MV-4-11 (cell line): ENCODE measurements around the gene RAB11B.
"Not testable (repeated sequence)": the region's sequence is repeated elsewhere in the genome, so short reads cannot be mapped to it uniquely, and the experiment has no call there.

ENCODE experiments used
- DNase-seq: peaks from one replicate; lab custom pipeline; 2025; lab: John Stamatoyannopoulos, UW

Gene RAB11B

GRCh38 chr19:8389891-8390616 is at the start of gene RAB11B:
RAB11B (plus strand) TSS chr19:8390360; CDS start chr19:8390417, 57 bp downstream.
- peak; percentile 100 for DNase-seq

DNA sequence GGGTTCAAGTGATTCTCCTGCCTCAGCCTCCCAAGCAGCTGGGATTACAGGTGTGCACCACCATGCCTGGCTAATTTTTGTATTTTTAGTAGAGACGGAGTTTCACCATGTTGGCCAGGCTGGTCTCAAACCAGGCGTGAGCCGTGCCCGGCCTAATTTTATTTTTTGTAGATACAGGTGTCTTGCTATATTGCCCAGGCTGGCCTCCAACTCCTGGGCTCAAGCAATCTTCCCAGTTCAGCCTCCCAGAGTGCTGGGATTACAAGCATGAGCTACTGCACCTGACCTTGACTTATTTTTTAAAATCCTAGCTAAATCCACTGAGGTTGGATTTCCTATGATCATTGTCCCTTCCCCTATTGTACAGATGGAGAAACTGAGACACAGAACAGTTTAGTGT is 48.7 kb upstream of the RAB11B start:
- DNase-seq: not testable (repeated sequence)

DNA sequence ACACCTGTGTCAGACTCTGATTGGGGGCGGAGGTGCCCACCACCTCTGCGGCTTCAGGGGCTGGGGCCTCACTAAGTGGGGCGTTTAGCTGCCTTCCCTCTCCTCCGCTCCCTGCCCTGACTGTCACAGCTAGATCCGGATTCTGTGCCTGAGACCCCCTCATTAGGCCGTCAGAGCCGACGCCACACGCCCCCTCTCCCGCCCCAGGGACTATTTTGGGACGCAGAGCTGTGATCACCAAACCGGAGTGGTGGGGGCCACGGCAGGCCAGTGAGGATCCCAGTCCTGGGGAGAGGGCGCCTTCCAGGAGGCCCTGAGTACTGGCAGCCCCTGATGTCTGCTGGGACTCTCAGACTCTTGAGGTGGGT is 47.9 kb upstream of the RAB11B start:
- DNase-seq: no peak

- DNase-seq: peak; percentile 96
These were observed 47.3 kb upstream of the RAB11B start, which contains the start of gene KANK3 for GRCh38 chr19:8342684-8343482. KANK3 (minus strand) TSS chr19:8343262; CDS start chr19:8337828, 5,434 bp downstream.

DNA sequence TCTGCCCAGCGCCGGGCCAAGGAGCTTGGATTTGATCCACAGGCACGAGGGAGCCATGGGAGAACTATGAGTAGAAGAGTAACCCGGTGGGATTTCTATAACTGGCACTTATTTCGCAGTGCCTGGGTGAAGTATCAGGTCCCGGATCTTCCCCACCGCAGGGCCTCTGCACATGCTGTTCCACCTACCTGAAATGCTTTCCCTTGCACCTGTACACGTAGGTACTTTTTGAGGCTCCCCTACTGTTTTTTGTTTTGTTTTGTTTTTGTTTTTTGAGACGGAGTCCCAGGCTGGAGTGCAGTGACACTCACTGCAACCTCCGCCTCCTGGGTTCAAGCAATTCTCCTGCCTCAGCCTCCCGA is 46.7 kb upstream of the RAB11B start:
- DNase-seq: no peak

DNA sequence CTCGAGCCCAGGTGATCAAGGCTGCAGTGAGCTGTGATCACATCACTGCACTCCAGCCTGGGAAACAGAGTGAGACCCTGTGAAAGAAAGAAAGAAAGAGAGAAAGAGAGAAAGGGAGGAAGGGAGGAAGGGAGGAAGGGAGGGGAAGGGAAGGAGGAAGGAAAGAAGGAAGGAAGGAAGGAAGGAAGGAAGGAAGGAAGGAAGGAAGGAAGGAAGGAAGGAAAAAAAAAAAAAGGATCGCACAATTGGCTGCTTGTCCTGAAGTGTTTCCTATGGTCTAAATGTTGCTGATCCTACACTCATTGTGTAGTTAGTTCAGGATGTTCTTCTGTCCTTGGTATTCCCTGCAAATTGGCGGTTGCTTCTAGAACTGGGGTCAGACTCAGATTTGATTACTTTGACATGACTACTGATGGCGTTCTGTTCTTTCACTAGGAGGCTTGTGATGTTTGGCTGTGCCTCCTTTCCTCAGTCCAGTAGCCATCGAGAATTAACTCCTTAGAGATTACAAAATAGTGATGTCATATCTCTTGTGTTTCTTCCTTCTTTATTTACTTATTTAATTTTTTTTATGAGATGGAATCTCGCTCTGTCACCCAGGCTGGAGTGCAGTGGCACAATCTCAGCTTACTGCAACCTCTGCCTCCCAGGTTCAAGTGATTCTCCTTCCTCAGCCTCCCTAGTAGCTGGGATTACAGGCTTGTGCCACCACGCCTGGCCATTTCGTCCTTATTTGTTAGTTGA is 40.4 kb upstream of the RAB11B start:
- not testable (repeated sequence) for DNase-seq

- DNase-seq: no peak
These were observed 37.9 kb upstream of the RAB11B start for GRCh38 chr19:8352134-8352827.

DNA sequence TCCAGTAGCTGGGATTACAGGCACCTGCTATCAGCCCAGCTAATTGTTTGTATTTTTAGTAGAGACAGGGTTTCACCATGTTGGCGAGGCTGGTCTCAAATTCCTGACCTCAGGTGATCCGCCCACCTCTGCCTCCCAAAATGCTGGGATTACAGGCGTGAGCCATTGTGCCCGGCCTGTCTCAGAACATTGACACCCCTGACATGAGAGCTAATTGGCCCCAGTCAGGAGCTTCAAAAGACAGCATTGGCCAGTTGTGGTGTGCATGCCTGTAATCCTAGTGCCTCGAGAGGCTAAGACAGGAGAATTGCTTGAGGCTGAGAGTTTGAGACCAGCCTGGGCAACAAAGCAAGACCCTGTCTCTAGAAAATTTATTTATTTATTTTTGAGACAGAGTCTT is 37.3 kb upstream of the RAB11B start:
- DNase-seq: not testable (repeated sequence)

DNA sequence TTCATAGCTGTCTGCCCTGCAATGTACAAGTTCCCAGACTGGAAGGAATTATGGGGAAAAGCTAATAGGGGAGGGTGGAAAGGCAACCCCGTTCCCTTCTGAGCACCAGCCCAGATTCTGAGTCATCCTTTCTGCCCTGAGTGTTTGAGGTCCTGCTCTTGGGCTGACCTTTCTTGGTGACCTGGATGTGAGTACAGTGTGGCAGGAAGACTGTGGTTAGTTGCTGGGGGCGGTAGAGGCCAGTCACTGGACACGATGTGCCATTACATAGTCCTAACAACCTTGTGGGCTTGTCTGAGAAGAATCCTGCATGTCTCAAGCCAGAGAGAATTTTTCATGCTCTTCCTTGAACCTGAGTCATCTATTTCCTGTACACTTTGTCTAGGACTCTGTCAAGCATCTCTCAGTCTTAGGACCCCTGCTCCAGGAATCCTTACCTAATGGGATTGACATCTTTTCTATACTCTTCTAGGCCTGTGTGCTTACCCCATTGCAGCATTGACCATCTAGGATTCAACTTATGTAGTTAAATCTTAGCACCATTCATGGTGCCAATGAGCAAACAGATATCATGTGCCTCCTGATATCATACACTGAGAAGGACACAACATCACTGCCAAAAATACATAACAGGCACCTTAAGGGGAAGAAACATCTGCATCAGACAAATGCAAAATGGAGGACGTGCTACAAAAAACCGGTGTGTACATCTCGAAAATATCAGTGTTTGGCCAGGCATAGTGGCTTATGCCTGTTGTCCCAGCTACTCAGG is 34.3 kb upstream of the RAB11B start:
- DNase-seq: peak; percentile 83

DNA sequence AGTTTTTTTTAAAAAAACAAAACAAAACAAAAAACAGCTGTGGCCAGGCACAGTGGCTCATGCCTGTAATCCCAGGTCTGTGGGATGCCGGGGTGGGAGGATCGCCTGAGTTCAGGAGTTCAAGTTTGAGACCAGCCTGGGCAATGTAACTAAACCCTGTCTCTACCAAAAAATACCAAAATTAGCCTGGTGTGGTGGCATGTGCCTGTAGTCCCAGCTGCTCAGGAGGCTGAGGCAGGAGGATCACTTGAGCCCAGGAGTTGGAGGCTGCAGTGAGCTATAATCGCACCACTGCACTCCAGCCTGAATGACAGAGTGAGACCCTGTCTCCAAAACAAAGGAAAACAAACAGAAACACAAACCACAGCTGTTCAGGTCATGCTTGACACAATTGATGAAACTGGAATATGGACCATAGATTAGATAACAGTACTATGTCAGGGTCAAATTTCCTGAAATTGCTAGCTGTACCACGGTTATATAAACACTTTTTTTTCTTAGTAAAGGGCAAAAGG is 33.1 kb upstream of the RAB11B start:
- no peak for DNase-seq

DNA sequence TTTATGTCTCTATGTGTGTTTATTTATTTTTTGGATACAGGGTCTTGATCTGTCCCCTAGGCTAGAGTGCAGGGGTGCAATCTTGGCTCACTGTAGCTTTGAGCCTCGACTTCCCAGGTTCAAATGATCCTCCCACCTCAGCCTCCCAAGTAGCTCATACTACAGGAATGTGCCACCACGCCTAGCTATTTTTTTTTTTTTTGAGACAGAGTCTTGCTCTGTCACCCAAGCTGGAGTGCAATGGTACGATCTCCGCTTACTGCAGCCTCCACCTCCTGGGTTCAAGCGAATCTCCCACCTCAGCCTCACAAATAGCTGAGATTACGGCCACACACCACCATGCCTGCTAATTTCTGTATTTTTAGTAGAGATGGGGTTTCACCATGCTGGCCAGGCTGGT is 31.2 kb upstream of the RAB11B start:
- DNase-seq: no peak

- no peak for DNase-seq
These were observed 30.0 kb upstream of the RAB11B start for GRCh38 chr19:8360196-8360595.

DNA sequence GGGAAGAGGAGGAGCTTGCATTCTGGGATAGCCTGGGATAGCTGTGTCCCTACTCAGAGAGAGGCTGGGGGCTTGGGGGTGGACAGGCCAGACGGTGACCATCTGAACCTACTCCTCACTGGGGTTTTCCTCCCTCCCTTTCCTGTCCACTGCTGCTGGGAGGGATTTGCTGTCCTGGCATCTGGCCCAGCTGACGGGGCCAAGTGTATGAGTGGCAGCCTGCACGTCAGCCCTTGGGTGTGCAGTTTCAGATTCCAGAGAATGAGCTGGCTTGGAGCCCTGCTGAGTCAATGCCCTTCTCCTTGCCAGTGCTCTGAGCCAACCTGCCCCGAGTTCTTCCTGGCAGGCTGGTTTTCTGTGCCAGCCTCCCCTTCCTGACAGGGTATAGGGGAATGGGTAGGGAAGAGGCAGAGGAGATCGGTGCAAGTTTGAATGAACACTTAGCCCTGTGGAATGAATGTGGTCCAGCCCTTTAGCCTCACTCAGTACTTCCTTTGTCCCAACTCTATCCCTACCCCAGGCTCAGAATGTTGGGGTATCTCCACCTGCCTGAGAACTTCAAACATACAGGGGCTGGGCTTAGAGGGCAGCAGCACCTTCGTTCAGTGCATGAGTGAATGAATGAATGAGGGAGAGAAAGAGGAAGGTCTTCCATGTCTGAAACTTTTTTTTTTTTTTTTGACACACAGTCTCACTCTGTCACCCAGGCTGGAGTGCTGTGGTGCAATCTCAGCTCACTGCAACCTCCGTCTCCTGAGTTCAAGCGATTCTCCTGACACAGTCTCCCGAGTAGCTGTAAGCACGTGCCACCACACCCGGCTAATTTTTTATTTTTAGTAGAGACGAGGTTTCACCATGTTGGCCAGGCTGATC is 28.0 kb upstream of the RAB11B start:
- peak; percentile 72 for DNase-seq

GRCh38 chr19:8363803-8364771 is 26.1 kb upstream of the RAB11B start, which contains the start of gene ANGPTL4:
ANGPTL4 (plus strand) TSS chr19:8364155; CDS start chr19:8364322, 167 bp downstream.
- no peak for DNase-seq

DNA sequence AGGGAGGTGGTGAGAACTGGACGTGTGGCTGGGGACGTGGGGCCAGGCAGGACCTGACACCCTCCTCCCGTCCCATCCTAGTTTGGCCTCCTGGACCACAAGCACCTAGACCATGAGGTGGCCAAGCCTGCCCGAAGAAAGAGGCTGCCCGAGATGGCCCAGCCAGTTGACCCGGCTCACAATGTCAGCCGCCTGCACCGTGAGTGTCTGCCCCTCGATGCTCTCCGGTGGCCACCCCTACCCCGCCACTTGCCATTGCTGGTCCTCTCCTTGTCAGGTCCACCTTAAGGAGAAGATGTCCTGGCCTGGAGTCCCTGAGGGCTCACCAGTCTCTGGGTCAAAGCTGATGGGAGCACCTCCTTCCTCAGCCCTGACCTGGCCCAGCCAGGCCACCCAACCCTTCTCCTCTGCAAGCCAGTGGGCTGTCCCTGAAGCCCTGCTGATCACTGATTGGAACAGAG is 24.0 kb upstream of the RAB11B start:
- DNase-seq: no peak

GRCh38 chr19:8366961-8367326 is 23.2 kb upstream of the RAB11B start:
- no peak for DNase-seq

GRCh38 chr19:8367327-8368001 is 22.7 kb upstream of the RAB11B start:
- no peak for DNase-seq
